GM19324 (cell line): ENCODE results near the gene MEGF8.

Experiments used
- ATAC-seq: cut with Tn5 transposase; IDR thresholded peaks from one replicate; pipeline ENCODE4 v1.9.1; 2021; ENCODE audit warnings: mild to moderate bottlenecking, moderate library complexity; ENCODE audit not compliant: unreplicated experiment, low FRiP score

The MEGF8 gene

GRCh38 chr19:42351079-42351735, 25.8 kb downstream of the MEGF8 start:
- ATAC-seq, result no peak

- ATAC-seq, result no peak
These were observed 27.1 kb downstream of the MEGF8 start for GRCh38 chr19:42352301-42353259.

GRCh38 chr19:42353341-42354015, 28.0 kb downstream of the MEGF8 start:
- no peak for ATAC-seq

GRCh38 chr19:42355896-42356295, 30.5 kb downstream of the MEGF8 start:
- no peak for ATAC-seq

- no peak for ATAC-seq
These were observed 31.3 kb downstream of the MEGF8 start for GRCh38 chr19:42356686-42357085.

GRCh38 chr19:42357290-42357689, 31.9 kb downstream of the MEGF8 start:
- ATAC-seq, result no peak

- ATAC-seq, result no peak
These were observed 35.5 kb downstream of the MEGF8 start for GRCh38 chr19:42360787-42361544.

- no peak for ATAC-seq
These were observed 36.1 kb downstream of the MEGF8 start for GRCh38 chr19:42361545-42361910.

GRCh38 chr19:42362342-42362741, 36.9 kb downstream of the MEGF8 start:
- ATAC-seq, result no peak

- no peak for ATAC-seq
These were observed 37.5 kb downstream of the MEGF8 start for GRCh38 chr19:42362891-42363440.

GRCh38 chr19:42363614-42364346, 38.3 kb downstream of the MEGF8 start:
- ATAC-seq, result no peak

GRCh38 chr19:42366673-42367072, 41.2 kb downstream of the MEGF8 start:
- no peak for ATAC-seq

GRCh38 chr19:42367929-42368328, 42.5 kb downstream of the MEGF8 start:
- ATAC-seq, result no peak

GRCh38 chr19:42368360-42368759, 42.9 kb downstream of the MEGF8 start:
- ATAC-seq, result no peak

- ATAC-seq, result no peak
These were observed 43.3 kb downstream of the MEGF8 start for GRCh38 chr19:42368765-42369164.

- no peak for ATAC-seq
These were observed 44.1 kb downstream of the MEGF8 start for GRCh38 chr19:42369433-42370067.

- no peak for ATAC-seq
These were observed 44.7 kb downstream of the MEGF8 start for GRCh38 chr19:42370068-42370520.

GRCh38 chr19:42370626-42371175, 45.3 kb downstream of the MEGF8 start:
- no peak for ATAC-seq
